Retinal pigment epithelial cell (primary cell): ENCODE data around the gene AMDHD1.

Experiments
- DNase-seq: peaks from one replicate; pipeline ENCODE4 v3.0.0-alpha.2; 2010; ENCODE audit warnings: low read depth
- H3K4me3 ChIP-seq: 2 replicates; pipeline ENCODE4 v1.5.1; 2011; ENCODE audit warnings: mild to moderate bottlenecking, low read length, control low read depth, moderate library complexity
- CTCF ChIP-seq: conservative IDR thresholded peaks from 2 replicates; pipeline ENCODE4 v1.5.1; 2011; ENCODE audit warnings: low read depth, low read length, control low read depth, inconsistent platforms

The AMDHD1 gene

GRCh38 chr12:95976416-95976832 lies 33.3 kb downstream of the AMDHD1 start:
- no peak overlapping the region for H3K4me3 ChIP-seq
- no peak for DNase-seq
- TF ChIP-seq CTCF: no peak

GRCh38 chr12:95977764-95978305 lies 34.7 kb downstream of the AMDHD1 start:
- no peak for TF ChIP-seq CTCF
- no peak overlapping the region for H3K4me3 ChIP-seq
- no peak for DNase-seq

- DNase-seq: no peak
These were observed 35.2 kb downstream of the AMDHD1 start for GRCh38 chr12:95978351-95978750.

GRCh38 chr12:95978774-95979173 lies 35.6 kb downstream of the AMDHD1 start:
- TF ChIP-seq CTCF: no peak
- no peak overlapping the region for H3K4me3 ChIP-seq
- DNase-seq: no peak

More at GRCh38 chr12:95978351-95978750, 35.2 kb downstream of the AMDHD1 start:
- TF ChIP-seq CTCF: no peak
- H3K4me3 ChIP-seq: no peak overlapping the region

- TF ChIP-seq CTCF: no peak
- no peak overlapping the region for H3K4me3 ChIP-seq
- DNase-seq: no peak
These were observed 37.3 kb downstream of the AMDHD1 start for GRCh38 chr12:95980437-95980836.

GRCh38 chr12:95982602-95983001 lies 39.5 kb downstream of the AMDHD1 start:
- DNase-seq: no peak
- no peak for TF ChIP-seq CTCF
- no peak overlapping the region for H3K4me3 ChIP-seq

GRCh38 chr12:95984682-95985081 lies 41.6 kb downstream of the AMDHD1 start:
- DNase-seq: no peak
- no peak overlapping the region for H3K4me3 ChIP-seq
- TF ChIP-seq CTCF: no peak
